GM12891 (cell line): ENCODE data around the gene PTPN13.
"Not testable (repeated sequence)": the region's sequence is repeated elsewhere in the genome, so short reads cannot be mapped to it uniquely, and the experiment has no call there.

ENCODE experiments used
- DNase-seq: peaks from one replicate; pipeline ENCODE4 v3.0.0; 2011; ENCODE audit warnings: low spot score; ENCODE audit not compliant: insufficient read length
- FAIRE-seq: peaks from 2 replicates; lab custom pipeline; 2011; peaks lifted over from hg19 to GRCh38; lab: Jason Lieb, UNC
- PAX5 ChIP-seq: IDR thresholded peaks from 2 replicates; pipeline ENCODE4 v1.6.1; 2011; ENCODE audit warnings: low read length, moderate library complexity, mild to moderate bottlenecking; ENCODE audit not compliant: insufficient read depth, severe bottlenecking
- POLR2A ChIP-seq: IDR thresholded peaks from 2 replicates; pipeline ENCODE4 v1.6.1; 2011; ENCODE audit warnings: low read depth, low read length, control low read depth
- POLR2AphosphoS5 ChIP-seq: IDR thresholded peaks from 2 replicates; pipeline ENCODE4 v1.6.1; 2011; ENCODE audit warnings: low read depth, low read length, control low read depth
- POU2F2 ChIP-seq: IDR thresholded peaks from 2 replicates; pipeline ENCODE4 v1.6.1; 2011; ENCODE audit warnings: low read depth, mild to moderate bottlenecking, control low read depth, low read length, moderate library complexity
- SPI1 ChIP-seq: IDR thresholded peaks from 2 replicates; pipeline ENCODE4 v1.6.1; 2011; ENCODE audit warnings: low read depth, low read length, control low read depth
- TAF1 ChIP-seq: IDR thresholded peaks from 2 replicates; pipeline ENCODE4 v1.6.1; 2011; ENCODE audit warnings: low read depth, low read length, control low read depth

Gene PTPN13

DNA sequence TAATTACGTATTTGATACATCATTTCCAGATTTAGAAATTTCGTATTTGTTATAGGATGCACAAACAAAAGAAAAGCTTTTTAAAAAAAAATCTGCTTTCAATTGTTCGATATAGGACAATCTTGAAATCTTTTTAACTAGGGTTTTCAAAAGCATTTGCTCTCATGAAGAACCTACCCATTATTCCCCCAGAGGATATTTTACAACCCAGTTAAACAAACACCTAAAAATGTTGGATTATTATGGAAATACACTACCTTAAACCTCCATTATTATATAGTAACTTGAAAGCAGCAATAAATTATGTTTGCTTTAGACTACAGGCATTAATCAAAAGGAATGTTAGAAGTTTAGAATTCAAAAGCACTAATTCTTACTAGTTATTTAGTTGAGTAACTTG lies 110.5 kb downstream of the PTPN13 start:
- FAIRE-seq (no peak), DNase-seq (no peak)
- no peak for TF ChIP-seq SPI1
- no peak for TF ChIP-seq POLR2AphosphoS5
- TF ChIP-seq PAX5 = no peak
- no peak for TF ChIP-seq TAF1
- TF ChIP-seq POU2F2 = no peak
- TF ChIP-seq POLR2A = no peak

DNA sequence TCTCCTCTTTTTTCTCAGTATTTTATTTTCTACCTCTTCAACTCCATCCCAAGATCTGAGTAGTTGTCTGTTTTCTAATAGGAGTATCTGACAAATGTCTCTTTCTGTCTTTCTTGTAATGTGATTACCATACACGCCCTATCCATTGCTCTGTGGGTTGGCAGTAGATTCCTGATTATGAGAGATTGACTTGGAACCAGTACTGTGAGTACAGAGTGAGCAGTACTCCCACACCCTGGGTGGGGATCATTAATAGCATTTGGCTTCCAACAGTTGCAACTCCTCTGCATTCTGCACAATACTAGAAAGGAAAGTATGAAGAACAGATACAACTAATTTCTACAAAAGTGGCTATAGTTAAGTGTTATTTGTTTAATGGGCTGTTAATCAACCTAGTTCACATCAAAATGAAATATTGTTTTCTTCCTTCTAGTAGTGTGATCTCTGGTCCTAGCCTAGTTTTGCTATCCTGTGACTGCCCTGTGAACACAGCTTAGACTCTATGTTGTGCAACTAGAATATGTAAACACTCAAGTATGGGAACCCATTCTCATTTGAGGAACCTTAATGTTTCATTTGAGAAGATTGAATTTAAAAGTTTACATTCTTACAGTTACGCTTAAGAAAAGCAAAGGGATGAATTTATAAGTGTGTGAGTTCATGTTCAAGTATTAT lies 112.9 kb downstream of the PTPN13 start:
- FAIRE-seq (no peak), DNase-seq (no peak)

DNA sequence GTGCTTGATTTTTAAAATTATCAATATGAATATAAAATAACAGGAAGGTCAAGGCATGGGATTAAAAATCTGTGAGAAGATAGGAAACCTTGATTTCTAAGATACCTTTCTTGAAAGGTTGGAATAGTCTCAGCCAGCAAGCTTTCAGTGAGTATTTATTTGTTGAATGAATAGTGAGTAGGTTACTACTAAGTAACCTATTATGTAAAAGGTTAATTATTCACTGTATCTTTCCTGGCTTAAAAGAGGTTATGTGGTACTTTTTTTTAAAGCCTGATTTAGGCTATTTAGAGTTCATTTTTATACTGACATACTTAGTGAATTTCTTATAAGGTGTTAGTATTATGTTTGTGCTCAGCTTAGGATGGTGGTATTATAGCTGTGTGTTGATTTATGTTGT lies 123.5 kb downstream of the PTPN13 start:
- TF ChIP-seq POLR2AphosphoS5 (no peak), SPI1 (no peak), POLR2A (no peak), TAF1 (no peak), POU2F2 (no peak), PAX5 (no peak)
- FAIRE-seq (no peak), DNase-seq (no peak)

More for the DNA sequence above, 112.9 kb downstream of the PTPN13 start:
- TF ChIP-seq POLR2AphosphoS5 (no peak), SPI1 (no peak), POU2F2 (no peak), POLR2A (no peak), PAX5 (no peak), TAF1 (no peak)

DNA sequence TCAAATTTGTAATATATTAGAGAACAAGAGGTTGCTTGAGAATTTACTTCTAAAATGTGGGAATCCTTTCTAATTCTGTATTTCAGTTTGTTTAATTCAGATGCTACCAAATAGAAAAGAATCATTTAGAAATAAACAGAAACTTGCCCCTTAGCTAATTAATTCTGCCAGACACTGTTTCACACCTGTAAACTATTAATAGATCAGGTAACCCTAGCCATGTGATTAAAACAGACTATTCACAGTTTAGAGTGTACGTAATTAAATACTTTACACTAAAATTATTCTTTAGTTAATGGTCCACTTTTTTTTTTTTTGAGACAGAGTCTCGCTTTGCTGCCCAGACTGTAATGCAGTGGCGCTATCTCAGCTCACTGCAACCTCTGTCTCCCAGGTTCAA lies 124.0 kb downstream of the PTPN13 start:
- TF ChIP-seq SPI1 (no peak), POU2F2 (no peak), PAX5 (no peak), POLR2A (no peak), TAF1 (no peak), POLR2AphosphoS5 (no peak)
- no peak for DNase-seq

DNA sequence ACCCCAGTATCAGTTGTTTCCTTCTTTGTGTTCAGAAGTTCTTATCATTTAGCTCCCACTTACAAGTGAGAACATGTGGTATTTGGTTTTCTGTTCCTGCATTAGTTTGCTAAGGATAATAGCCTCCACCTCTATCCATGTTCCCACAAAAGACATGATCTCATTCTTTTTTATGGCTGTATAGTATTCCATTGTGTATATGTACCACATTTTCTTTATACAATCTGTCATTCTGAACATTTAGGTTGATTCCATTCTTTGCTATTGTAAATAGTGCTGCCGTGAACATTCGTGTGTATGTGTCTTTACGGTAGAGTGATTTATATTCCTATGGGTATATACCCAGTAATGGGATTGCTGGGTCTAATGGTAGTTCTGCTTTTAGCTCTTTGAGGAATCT lies 125.0 kb downstream of the PTPN13 start:
- not testable (repeated sequence) for DNase-seq, FAIRE-seq

More for the DNA sequence above, 124.0 kb downstream of the PTPN13 start:
- FAIRE-seq = no peak

DNA sequence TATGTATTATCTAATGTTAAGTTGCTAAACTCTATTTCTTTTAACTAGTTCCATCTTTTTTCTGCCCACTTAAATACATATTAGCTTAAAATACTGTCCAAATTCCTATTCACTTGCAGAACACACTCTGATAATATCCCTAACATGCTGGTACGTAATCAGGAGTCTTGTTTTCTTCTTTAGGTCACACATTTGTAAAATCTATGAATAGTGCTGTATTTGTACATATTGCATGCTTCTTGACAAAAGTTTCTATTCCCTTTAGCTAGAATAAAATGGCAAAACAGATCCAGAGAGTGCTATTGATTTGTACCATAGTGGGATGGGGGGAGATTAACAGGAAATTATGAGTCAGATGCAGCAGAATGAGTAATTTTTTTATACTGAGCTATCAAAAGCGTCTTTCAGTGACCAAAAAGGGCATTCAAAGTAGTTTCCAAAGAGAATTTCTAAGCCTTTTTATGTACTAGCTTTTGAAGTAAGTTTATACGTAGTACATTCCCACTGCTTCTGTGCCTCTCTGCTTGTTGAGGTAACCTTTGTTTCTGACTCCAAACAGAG lies 126.5 kb downstream of the PTPN13 start:
- FAIRE-seq = no peak
- no peak for TF ChIP-seq POLR2A
- no peak for TF ChIP-seq SPI1
- TF ChIP-seq TAF1 = no peak
- TF ChIP-seq PAX5 = no peak
- no peak for TF ChIP-seq POLR2AphosphoS5
- no peak for TF ChIP-seq POU2F2
- DNase-seq = no peak

DNA sequence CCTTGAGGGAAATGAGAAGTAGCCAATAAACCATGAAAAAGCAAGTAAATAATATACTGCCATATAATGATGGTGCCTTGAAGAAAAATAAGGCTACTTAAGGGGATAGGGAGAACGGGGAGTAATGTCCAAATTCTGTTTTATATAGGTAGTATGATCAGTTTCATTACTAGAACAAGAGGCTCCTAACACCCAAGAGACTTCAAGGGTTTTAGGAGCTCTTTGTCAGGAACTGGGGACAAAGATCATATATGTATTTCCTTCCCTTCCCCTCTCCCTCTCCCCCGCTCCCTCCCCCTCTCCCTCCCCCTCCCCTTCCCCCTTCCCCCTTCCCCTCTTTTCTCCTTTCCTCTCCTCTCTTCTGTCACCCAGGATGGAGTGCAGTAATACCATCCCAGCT lies 127.3 kb downstream of the PTPN13 start:
- TF ChIP-seq POLR2AphosphoS5 = no peak
- no peak for TF ChIP-seq PAX5
- no peak for TF ChIP-seq SPI1
- no peak for TF ChIP-seq TAF1
- TF ChIP-seq POU2F2 = no peak
- no peak for TF ChIP-seq POLR2A
- DNase-seq = no peak
- no peak for FAIRE-seq

DNA sequence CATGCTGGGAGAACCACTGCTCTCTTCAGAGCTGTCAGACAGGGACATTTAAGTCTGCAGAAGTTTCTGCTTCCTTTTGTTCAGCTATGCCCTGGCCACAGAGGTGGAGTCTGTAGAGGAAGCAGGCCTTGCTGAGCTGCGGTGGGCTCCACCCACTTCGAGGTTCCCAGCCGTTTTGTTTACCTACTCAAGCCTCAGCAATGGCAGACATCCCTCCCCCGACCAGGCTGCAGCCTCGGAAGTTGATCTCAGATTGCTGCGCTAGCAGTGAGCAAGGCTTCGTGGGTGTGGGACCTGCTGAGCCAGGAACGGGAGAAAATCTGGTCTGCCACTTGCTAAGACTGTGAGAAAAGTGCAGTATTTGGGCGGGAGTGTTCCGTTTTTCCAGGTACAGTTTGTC lies 136.2 kb downstream of the PTPN13 start:
- FAIRE-seq (no peak), DNase-seq (no peak)
- no peak for TF ChIP-seq POLR2A

DNA sequence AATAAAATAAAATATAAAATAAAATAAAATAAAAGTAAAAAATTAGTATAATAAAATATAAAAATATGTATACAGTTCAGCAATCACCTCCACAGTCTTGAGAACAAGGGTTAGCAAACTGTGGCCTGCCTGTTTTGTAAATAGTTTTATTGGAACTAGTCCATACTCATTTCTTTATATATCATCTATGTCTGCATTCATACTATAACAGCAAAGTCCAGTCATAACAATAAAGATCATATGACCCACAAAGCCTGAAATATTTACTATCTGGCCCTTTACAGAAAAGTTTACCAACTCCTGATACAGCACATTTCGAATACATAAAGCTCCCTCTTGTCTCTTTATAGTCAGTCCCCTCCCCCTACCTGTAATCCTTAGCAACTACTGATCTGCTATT lies 143.1 kb downstream of the PTPN13 start:
- TF ChIP-seq PAX5 (no peak), POLR2AphosphoS5 (no peak), POLR2A (no peak), POU2F2 (no peak), SPI1 (no peak), TAF1 (no peak)
- FAIRE-seq (no peak), DNase-seq (no peak)

DNA sequence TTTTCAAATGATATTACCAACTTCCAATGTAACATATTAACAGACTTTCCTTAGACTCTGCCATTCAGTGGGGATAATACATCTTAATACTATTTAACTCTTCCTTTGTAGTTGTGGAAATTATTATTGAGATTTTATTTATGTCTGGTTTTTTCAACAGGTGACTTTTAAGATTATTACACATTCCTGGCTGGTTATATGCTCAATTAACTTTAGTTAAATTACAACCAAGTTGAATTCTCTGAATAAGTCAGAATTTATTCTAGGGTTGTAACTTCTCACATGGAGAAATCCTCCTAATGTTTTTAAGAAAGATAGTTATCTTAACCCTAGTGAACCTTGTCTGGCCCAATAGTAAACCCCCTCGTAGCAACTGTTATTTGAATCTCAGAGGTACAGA lies 147.7 kb downstream of the PTPN13 start:
- DNase-seq (no peak), FAIRE-seq (no peak)
- no peak for TF ChIP-seq POLR2AphosphoS5

DNA sequence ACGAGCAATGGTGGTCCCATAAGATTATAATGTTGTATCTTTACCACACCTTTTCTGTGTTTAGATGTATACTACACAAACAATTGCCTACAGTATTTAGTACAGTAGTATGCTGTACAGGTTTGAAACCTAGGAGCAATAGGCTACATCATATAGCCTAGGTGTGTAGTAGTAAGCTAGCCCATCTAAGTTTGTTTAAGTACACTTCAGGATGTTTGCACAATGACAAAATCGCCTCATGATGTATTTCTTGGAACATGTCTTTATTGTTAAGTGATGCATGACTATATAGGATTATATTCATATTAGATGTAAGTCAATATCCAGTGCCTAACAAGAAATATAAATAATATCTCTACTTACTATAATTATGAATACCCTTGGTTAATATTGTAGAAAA lies 150.5 kb downstream of the PTPN13 start:
- FAIRE-seq (no peak), DNase-seq (no peak)
- TF ChIP-seq POU2F2 = no peak
- TF ChIP-seq SPI1 = no peak
- no peak for TF ChIP-seq TAF1
- no peak for TF ChIP-seq POLR2A
- no peak for TF ChIP-seq PAX5
- TF ChIP-seq POLR2AphosphoS5 = no peak
